Measurements from ENCODE around the gene FAS. TPM values are rescaled to one million over a fixed set of nuclear protein-coding genes. Genes with fewer than 3 reads are reported as not detected.
"Not testable (repeated sequence)": the region's sequence is repeated elsewhere in the genome, so short reads cannot be mapped to it uniquely, and the experiment has no call there.

The FAS gene
- total RNA-seq, 4 donors from 2014 or later: 17.8 to 60.2 (median 42.6) TPM

GRCh38 chr10:89007129-89007893 lies 16.7 kb downstream of the FAS start:
- Histone ChIP-seq H3K4me1 (peaks cover 18% of the 10 kb centered on the region), H3K36me3 (peaks cover 45% of the 10 kb centered on the region), H3K27me3 (no peaks in the 10 kb centered on the region), H3K4me3 (no peak overlapping the region), H3K9me3 (no peaks in the 10 kb centered on the region), H3K27ac (no peak overlapping the region)
- TF ChIP-seq POLR2A (IDR thresholded peaks at IDR 0.05): no peak
- TF ChIP-seq CTCF (IDR thresholded peaks at IDR 0.05): no peak
- DNase-seq (ENCODE audit: low spot score in 2 of 2): no peak
- 65% methylated on average over 3 of the region's 3 CpGs for WGBS

GRCh38 chr10:89018700-89019346 lies 28.2 kb downstream of the FAS start:
- not testable (repeated sequence) for H3K4me3 ChIP-seq; H3K27ac ChIP-seq; H3K27me3 ChIP-seq; H3K9me3 ChIP-seq; H3K4me1 ChIP-seq; DNase-seq (ENCODE audit: low spot score in 2 of 2)
- 100% methylated on average over 1 of the region's 15 CpGs for WGBS
- H3K36me3 ChIP-seq: peaks cover 26% of the 10 kb centered on the region

- Histone ChIP-seq H3K9me3 (no peaks in the 10 kb centered on the region), H3K4me1 (no peaks in the 10 kb centered on the region), H3K27ac (no peak overlapping the region), H3K36me3 (peaks cover 23% of the 10 kb centered on the region), H3K4me3 (no peak overlapping the region), H3K27me3 (no peaks in the 10 kb centered on the region)
- TF ChIP-seq POLR2AphosphoS5 (IDR thresholded peaks at IDR 0.05): no peak
- TF ChIP-seq CTCF (IDR thresholded peaks at IDR 0.05): no peak
- no peak for TF ChIP-seq POLR2A (IDR thresholded peaks at IDR 0.05)
- TF ChIP-seq EP300 (IDR thresholded peaks at IDR 0.05): no peak
- WGBS: 92% methylated on average over 2 of the region's 2 CpGs
- no peak for DNase-seq (ENCODE audit: low spot score in 2 of 2)
Measured at GRCh38 chr10:89019569-89020327, 29.1 kb downstream of the FAS start.

- H3K4me3 ChIP-seq; H3K9me3 ChIP-seq; DNase-seq (ENCODE audit: low spot score in 2 of 2); H3K4me1 ChIP-seq; H3K27ac ChIP-seq; H3K27me3 ChIP-seq: not testable (repeated sequence)
- peaks cover 16% of the 10 kb centered on the region for H3K36me3 ChIP-seq
- WGBS: 74% methylated on average over 6 of the region's 6 CpGs
Measured at GRCh38 chr10:89021526-89021925, 30.9 kb downstream of the FAS start.

GRCh38 chr10:89022734-89023133 lies 32.1 kb downstream of the FAS start:
- no peak overlapping the region for H3K4me3 ChIP-seq
- H3K36me3 ChIP-seq: peaks cover 15% of the 10 kb centered on the region
- no peaks in the 10 kb centered on the region for H3K4me1 ChIP-seq
- H3K27me3 ChIP-seq: no peaks in the 10 kb centered on the region
- no peaks in the 10 kb centered on the region for H3K9me3 ChIP-seq
- H3K27ac ChIP-seq: no peak overlapping the region
- no peak for DNase-seq (ENCODE audit: low spot score in 2 of 2)
- 50% methylated on average over 2 of the region's 2 CpGs for WGBS
- TF ChIP-seq POLR2A (IDR thresholded peaks at IDR 0.05) (no peak), CTCF (IDR thresholded peaks at IDR 0.05) (no peak), EP300 (IDR thresholded peaks at IDR 0.05) (no peak), POLR2AphosphoS5 (IDR thresholded peaks at IDR 0.05) (no peak)

- Histone ChIP-seq H3K9me3 (no peaks in the 10 kb centered on the region), H3K4me1 (peaks cover 9% of the 10 kb centered on the region), H3K27ac (no peak overlapping the region), H3K27me3 (no peaks in the 10 kb centered on the region), H3K4me3 (no peak overlapping the region), H3K36me3 (peaks cover 4% of the 10 kb centered on the region)
- DNase-seq (ENCODE audit: low spot score in 2 of 2): no peak
- TF ChIP-seq POLR2AphosphoS5 (IDR thresholded peaks at IDR 0.05) (no peak), CTCF (IDR thresholded peaks at IDR 0.05) (no peak)
- 73% methylated on average over 1 of the region's 1 CpG for WGBS
Measured at GRCh38 chr10:89025453-89025852, 34.9 kb downstream of the FAS start.

Data from suprapubic skin (tissue), 4 donors.